ENCODE results near the gene LMTK3. TPM values are rescaled to one million over a fixed set of nuclear protein-coding genes. Genes with fewer than 3 reads are reported as not detected.

Gene LMTK3
- total and polyA plus RNA-seq, 2 of the 13 experiments (the other 11 are each of a cell fraction or from before 2014, with no cell fraction given) = 0.18 to 0.29 TPM

DNA sequence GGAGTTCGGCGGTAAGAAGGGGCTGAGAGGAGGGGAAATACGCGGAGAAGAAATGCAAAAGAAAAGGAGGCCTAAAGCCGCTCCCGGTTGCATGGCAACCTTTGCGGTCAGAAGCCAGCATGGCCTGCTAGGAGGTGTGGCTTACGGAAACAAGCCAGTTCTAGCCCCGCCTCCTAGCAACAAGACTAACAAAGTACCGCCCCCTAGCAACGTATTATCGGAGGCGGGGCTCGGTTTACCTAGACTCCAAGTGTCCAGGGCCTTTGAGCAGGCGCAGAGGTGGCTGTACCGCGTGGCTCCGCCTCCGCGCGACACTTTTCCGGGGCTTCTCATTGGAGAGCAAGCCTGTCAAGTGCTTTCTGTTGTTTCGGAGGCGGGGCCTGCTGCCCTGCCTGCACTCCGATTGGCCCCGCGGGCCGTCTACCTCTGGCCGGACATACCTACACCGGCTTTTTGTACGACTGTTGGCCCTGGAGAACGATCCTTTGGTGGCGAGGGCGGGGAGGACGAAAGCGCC, 42.8 kb downstream of the LMTK3 start (continued):
- TF ChIP-seq ATF1 (CRISPR knock-in tag; IDR thresholded peaks at IDR 0.05) (peak; percentile 91), SP5 (CRISPR knock-in tag; IDR thresholded peaks at IDR 0.05; ENCODE audit: borderline replicate concordance, low read depth) (peak; percentile 39; the same call in 1 of the 2 replicates), HNRNPLL (IDR thresholded peaks at IDR 0.05; ENCODE audit: low read depth, low read length, poor library complexity, severe bottlenecking) (peak; percentile 72), SP1 (IDR thresholded peaks at IDR 0.05) (peak; percentile 64; the same call in 1 of the 2 replicates), SP1 (CRISPR knock-in tag; IDR thresholded peaks at IDR 0.05) (peak; percentile 76; the same call in 1 of the 2 replicates), YY1 (IDR thresholded peaks at IDR 0.05; ENCODE audit: insufficient read depth, insufficient replicate concordance, low read depth, low read length) (peak; percentile 71), CREM (IDR thresholded peaks at IDR 0.05) (peak; percentile 91), CREM (CRISPR knock-in tag; IDR thresholded peaks at IDR 0.05) (no peak), HDAC1 (CRISPR knock-in tag; IDR thresholded peaks at IDR 0.05) (no peak), RFX1 (IDR thresholded peaks at IDR 0.05) (peak; percentile 100), CHD2 (IDR thresholded peaks at IDR 0.05; ENCODE audit: low read depth, low read length) (peak; percentile 72), TBX3 (IDR thresholded peaks at IDR 0.05; ENCODE audit: borderline replicate concordance) (peak; percentile 51; the same call in 1 of the 2 replicates), TEAD3 (CRISPR knock-in tag; optimal IDR thresholded peaks at IDR 0.05; ENCODE audit: borderline replicate concordance) (peak; percentile 54), NFYB (CRISPR knock-in tag; IDR thresholded peaks at IDR 0.05) (peak; percentile 99), MAFF (IDR thresholded peaks at IDR 0.05; ENCODE audit: low read depth, low read length) (no peak), RBM22 (optimal IDR thresholded peaks at IDR 0.05; ENCODE audit: low read length) (peak; percentile 92), AGO1 (IDR thresholded peaks at IDR 0.05; ENCODE audit: low read depth, low read length, poor library complexity, severe bottlenecking) (peak; percentile 71), ZKSCAN1 (IDR thresholded peaks at IDR 0.05; ENCODE audit: low read length) (no peak), JDP2 (CRISPR knock-in tag; IDR thresholded peaks at IDR 0.05; ENCODE audit: borderline replicate concordance) (no peak), FOXA1 (IDR thresholded peaks at IDR 0.05) (no peak), FOXA1 (CRISPR knock-in tag; IDR thresholded peaks at IDR 0.05) (peak; percentile 50; the same call in 1 of the 2 replicates)
- TF ChIP-seq, protein P1, sequence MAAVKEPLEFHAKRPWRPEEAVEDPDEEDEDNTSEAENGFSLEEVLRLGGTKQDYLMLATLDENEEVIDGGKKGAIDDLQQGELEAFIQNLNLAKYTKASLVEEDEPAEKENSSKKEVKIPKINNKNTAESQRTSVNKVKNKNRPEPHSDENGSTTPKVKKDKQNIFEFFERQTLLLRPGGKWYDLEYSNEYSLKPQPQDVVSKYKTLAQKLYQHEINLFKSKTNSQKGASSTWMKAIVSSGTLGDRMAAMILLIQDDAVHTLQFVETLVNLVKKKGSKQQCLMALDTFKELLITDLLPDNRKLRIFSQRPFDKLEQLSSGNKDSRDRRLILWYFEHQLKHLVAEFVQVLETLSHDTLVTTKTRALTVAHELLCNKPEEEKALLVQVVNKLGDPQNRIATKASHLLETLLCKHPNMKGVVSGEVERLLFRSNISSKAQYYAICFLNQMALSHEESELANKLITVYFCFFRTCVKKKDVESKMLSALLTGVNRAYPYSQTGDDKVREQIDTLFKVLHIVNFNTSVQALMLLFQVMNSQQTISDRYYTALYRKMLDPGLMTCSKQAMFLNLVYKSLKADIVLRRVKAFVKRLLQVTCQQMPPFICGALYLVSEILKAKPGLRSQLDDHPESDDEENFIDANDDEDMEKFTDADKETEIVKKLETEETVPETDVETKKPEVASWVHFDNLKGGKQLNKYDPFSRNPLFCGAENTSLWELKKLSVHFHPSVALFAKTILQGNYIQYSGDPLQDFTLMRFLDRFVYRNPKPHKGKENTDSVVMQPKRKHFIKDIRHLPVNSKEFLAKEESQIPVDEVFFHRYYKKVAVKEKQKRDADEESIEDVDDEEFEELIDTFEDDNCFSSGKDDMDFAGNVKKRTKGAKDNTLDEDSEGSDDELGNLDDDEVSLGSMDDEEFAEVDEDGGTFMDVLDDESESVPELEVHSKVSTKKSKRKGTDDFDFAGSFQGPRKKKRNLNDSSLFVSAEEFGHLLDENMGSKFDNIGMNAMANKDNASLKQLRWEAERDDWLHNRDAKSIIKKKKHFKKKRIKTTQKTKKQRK (IDR thresholded peaks at IDR 0.05; ENCODE audit: low read length) = peak; percentile 86
- TF ChIP-seq, protein P2, sequence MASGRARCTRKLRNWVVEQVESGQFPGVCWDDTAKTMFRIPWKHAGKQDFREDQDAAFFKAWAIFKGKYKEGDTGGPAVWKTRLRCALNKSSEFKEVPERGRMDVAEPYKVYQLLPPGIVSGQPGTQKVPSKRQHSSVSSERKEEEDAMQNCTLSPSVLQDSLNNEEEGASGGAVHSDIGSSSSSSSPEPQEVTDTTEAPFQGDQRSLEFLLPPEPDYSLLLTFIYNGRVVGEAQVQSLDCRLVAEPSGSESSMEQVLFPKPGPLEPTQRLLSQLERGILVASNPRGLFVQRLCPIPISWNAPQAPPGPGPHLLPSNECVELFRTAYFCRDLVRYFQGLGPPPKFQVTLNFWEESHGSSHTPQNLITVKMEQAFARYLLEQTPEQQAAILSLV (CRISPR knock-in tag; IDR thresholded peaks at IDR 0.05; ENCODE audit: borderline replicate concordance) = no peak
- TF ChIP-seq, protein P3, sequence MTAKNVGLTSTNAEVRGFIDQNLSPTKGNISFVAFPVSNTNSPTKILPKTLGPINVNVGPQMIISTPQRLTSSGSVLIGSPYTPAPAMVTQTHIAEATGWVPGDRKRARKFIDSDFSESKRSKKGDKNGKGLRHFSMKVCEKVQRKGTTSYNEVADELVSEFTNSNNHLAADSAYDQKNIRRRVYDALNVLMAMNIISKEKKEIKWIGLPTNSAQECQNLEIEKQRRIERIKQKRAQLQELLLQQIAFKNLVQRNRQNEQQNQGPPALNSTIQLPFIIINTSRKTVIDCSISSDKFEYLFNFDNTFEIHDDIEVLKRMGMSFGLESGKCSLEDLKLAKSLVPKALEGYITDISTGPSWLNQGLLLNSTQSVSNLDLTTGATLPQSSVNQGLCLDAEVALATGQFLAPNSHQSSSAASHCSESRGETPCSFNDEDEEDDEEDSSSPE (CRISPR knock-in tag; IDR thresholded peaks at IDR 0.05) = peak; percentile 31; the same call in 1 of the 2 replicates
- TF ChIP-seq, protein P4, sequence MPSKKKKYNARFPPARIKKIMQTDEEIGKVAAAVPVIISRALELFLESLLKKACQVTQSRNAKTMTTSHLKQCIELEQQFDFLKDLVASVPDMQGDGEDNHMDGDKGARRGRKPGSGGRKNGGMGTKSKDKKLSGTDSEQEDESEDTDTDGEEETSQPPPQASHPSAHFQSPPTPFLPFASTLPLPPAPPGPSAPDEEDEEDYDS (CRISPR knock-in tag; IDR thresholded peaks at IDR 0.05) = peak; percentile 71

All from HepG2 (cell line).